Muscle of back (tissue), 13 donors: ENCODE results near the gene DENND1A. TPM values are rescaled to one million over a fixed set of nuclear protein-coding genes. Genes with fewer than 3 reads are reported as not detected.
"Not testable (repeated sequence)": the region's sequence is repeated elsewhere in the genome, so short reads cannot be mapped to it uniquely, and the experiment has no call there.

Experiments used
- DNase-seq, 3 donors: peaks; one replicate each; pipeline versions ENCODE4 v3.0.0 to v3.0.0-alpha.2; 2013
- long read RNA-seq, 9 donors: transcript quantifications; one replicate each; lab custom pipeline, GENCODE V29; 2026
- polyA plus RNA-seq, 10 donors: library from polyadenylated mRNA; unstranded; fragments of 120-200 nt; gene quantifications; one replicate each; pipeline ENCODE4 v1.2.1, GENCODE V29; 2013; ENCODE audit not compliant: insufficient read length in 10 of 10

DENND1A gene
- 10 to 100 TPM; 10.9 to 15.4 (median 13.8) TPM for polyA plus RNA-seq
- long read RNA-seq, donor 1, full-length matches to known transcripts: 1 of 1 reads
- long read RNA-seq, donor 1, partial matches to known transcripts: 0 of 1 reads
- long read RNA-seq, donor 1, other reads (novel, unspliced or antisense): 0 of 1 reads
- long read RNA-seq, donor 2: 0 reads
- long read RNA-seq, donor 3: 0 reads
- long read RNA-seq, donor 4, partial matches to known transcripts: 0 of 1 reads
- long read RNA-seq, donor 4, other reads (novel, unspliced or antisense): 0 of 1 reads
- long read RNA-seq, donor 5: 0 reads
- long read RNA-seq, donor 6: 0 reads
- long read RNA-seq, donor 7: 0 reads
- long read RNA-seq, donor 8: 0 reads
- long read RNA-seq, donor 9: 0 reads

GRCh38 chr9:123929870-123930831 is at the start of gene DENND1A:
Gene DENND1A (minus strand): TSS chr9:123930126. CDS start chr9:123929905, 221 bp downstream.
- DNase-seq: peak; percentile 93 to 95 (median 93)

- DNase-seq: no peak
Observed at GRCh38 chr9:123978981-123979380, 49.1 kb upstream of the DENND1A start.

GRCh38 chr9:123976579-123976978 is 46.7 kb upstream of the DENND1A start:
- not testable (repeated sequence) for DNase-seq

- DNase-seq: no peak
Observed at GRCh38 chr9:123975871-123976270, 45.9 kb upstream of the DENND1A start.

GRCh38 chr9:123974471-123974870 is 44.5 kb upstream of the DENND1A start:
- no peak for DNase-seq

GRCh38 chr9:123973590-123974223 is 43.8 kb upstream of the DENND1A start:
- DNase-seq: no peak

GRCh38 chr9:123972618-123973017 is 42.7 kb upstream of the DENND1A start:
- DNase-seq: no peak

- no peak for DNase-seq
Observed at GRCh38 chr9:123967323-123967722, 37.4 kb upstream of the DENND1A start.

- DNase-seq: no peak
Observed at GRCh38 chr9:123965801-123966686, 36.1 kb upstream of the DENND1A start.

- DNase-seq: no peak
Observed at GRCh38 chr9:123964761-123965160, 34.8 kb upstream of the DENND1A start.

GRCh38 chr9:123960965-123961364 is 31.0 kb upstream of the DENND1A start:
- DNase-seq: no peak

GRCh38 chr9:123960366-123960765 is 30.4 kb upstream of the DENND1A start:
- no peak for DNase-seq

GRCh38 chr9:123959787-123960186 is 29.9 kb upstream of the DENND1A start:
- DNase-seq: no peak

- DNase-seq: no peak
Observed at GRCh38 chr9:123957731-123958130, 27.8 kb upstream of the DENND1A start.

- DNase-seq: no peak
Observed at GRCh38 chr9:123957168-123957721, 27.3 kb upstream of the DENND1A start.

- DNase-seq: no peak
Observed at GRCh38 chr9:123955637-123956036, 25.7 kb upstream of the DENND1A start.

- DNase-seq: peak in 1 of 3 donors; percentile 67
Observed at GRCh38 chr9:123954518-123955280, 24.8 kb upstream of the DENND1A start.

- DNase-seq: no peak
Observed at GRCh38 chr9:123952641-123953495, 22.9 kb upstream of the DENND1A start.

GRCh38 chr9:123948286-123948685 is 18.4 kb upstream of the DENND1A start:
- DNase-seq: no peak
